MM.1S (cell line): Measurements from ENCODE around the gene EEF1A1.

ENCODE experiments used
- DNase-seq: peaks from one replicate; pipeline ENCODE4 v3.0.0-alpha.2; 2015
- H2AFZ ChIP-seq: fragments of 300-600 bp; sonication (generic); 2 replicates; pipeline ENCODE4 v1.6.0; 2016; ENCODE audit warnings: antibody characterized with exemption, low read length
- H3F3A ChIP-seq: fragments of 300-600 bp; sonication (generic); 2 replicates; pipeline ENCODE4 v1.6.1; 2016; ENCODE audit warnings: mild to moderate bottlenecking, antibody characterized with exemption, low read length, moderate library complexity, mixed read lengths; ENCODE audit not compliant: insufficient read depth
- H3K27ac ChIP-seq: fragments of 300-600 bp; sonication (generic); 2 replicates; pipeline ENCODE4 v1.5.1; 2016; ENCODE audit warnings: mild to moderate bottlenecking, low read length
- H3K27me3 ChIP-seq: fragments of 300-600 bp; sonication (generic); replicated peaks from 2 replicates; pipeline ENCODE4 v1.6.0; 2016; ENCODE audit warnings: low read length; ENCODE audit not compliant: insufficient read depth
- H3K36me3 ChIP-seq: fragments of 300-600 bp; sonication (generic); replicated peaks from 2 replicates; pipeline ENCODE4 v1.6.1; 2016; ENCODE audit warnings: mild to moderate bottlenecking, low read length, mixed read lengths; ENCODE audit not compliant: insufficient read depth
- H3K4me1 ChIP-seq: fragments of 300-600 bp; sonication (generic); 2 replicates; pipeline ENCODE4 v1.6.1; 2016; ENCODE audit warnings: low read length, mixed read lengths
- H3K4me2 ChIP-seq: fragments of 300-600 bp; sonication (generic); 2 replicates; pipeline ENCODE4 v1.6.0; 2016; ENCODE audit warnings: low read depth, low read length
- H3K4me3 ChIP-seq: fragments of 300-600 bp; sonication (generic); 2 replicates; pipeline ENCODE4 v1.5.1; 2016; ENCODE audit warnings: low read length, mixed read lengths
- H3K79me2 ChIP-seq: fragments of 300-600 bp; sonication (generic); 2 replicates; pipeline ENCODE4 v1.6.1; 2016; ENCODE audit warnings: mixed run types, low read length, mixed read lengths
- H3K9ac ChIP-seq: fragments of 300-600 bp; sonication (generic); 2 replicates; pipeline ENCODE4 v1.6.1; 2016; ENCODE audit warnings: low read length, mixed read lengths
- H3K9me2 ChIP-seq: fragments of 300-600 bp; sonication (generic); replicated peaks from 2 replicates; pipeline ENCODE4 v1.6.1; 2016; ENCODE audit warnings: mild to moderate bottlenecking, low read length, mixed read lengths; ENCODE audit not compliant: insufficient read depth
- H3K9me3 ChIP-seq: fragments of 300-600 bp; sonication (generic); replicated peaks from 2 replicates; pipeline ENCODE4 v1.6.1; 2016; ENCODE audit warnings: mild to moderate bottlenecking, low read length, mixed read lengths; ENCODE audit not compliant: insufficient read depth
- H4K20me1 ChIP-seq: fragments of 300-600 bp; sonication (generic); 2 replicates; pipeline ENCODE4 v1.6.1; 2016; ENCODE audit warnings: mild to moderate bottlenecking, low read length, moderate library complexity, mixed read lengths; ENCODE audit not compliant: insufficient read depth
- CTCF ChIP-seq: fragments of 300-600 bp; sonication (generic); IDR thresholded peaks from 2 replicates; pipeline ENCODE4 v1.5.1; 2016; ENCODE audit warnings: antibody characterized with exemption, low read length, mixed read lengths
- EZH2 ChIP-seq: fragments of 300-600 bp; sonication (generic); optimal IDR thresholded peaks from 2 replicates; pipeline ENCODE3; 2017; ENCODE audit warnings: low read depth, mild to moderate bottlenecking, antibody characterized with exemption, low read length, mixed read lengths
- EZH2phosphoT487 ChIP-seq: fragments of 300-600 bp; sonication (generic); IDR thresholded peaks from 2 replicates; pipeline ENCODE4 v1.6.1; 2018; ENCODE audit warnings: antibody characterized with exemption, low read length

The EEF1A1 gene

DNA sequence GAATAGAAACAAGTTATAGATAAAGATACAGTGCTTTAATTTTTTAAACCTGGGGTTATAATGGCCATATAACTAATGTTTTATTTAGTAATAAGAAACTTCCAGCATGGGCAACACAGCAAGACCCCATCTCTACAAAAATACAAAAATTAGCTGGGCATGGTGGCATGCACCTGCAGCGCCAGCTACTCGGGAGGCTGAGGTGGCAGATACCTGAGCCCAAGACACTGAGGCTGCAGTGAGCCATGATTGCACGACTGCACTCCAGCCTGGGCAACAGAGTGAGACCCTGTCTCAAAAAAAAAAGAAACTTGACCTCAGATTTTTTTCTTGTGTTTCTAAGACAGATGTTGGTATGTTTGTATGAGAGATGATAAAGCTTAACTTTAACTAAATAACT lies 22.9 kb downstream of the EEF1A1 start:
- Histone ChIP-seq H3K9me2 (no peaks in the 10 kb centered on the region), H3K9ac (no peak overlapping the region), H3K27me3 (no peaks in the 10 kb centered on the region), H3K4me1 (no peaks in the 10 kb centered on the region), H3K36me3 (peaks cover 3% of the 10 kb centered on the region; the same call in 1 of the 2 replicates), H3F3A (no peaks in the 10 kb centered on the region), H3K79me2 (no peaks in the 10 kb centered on the region), H3K9me3 (no peaks in the 10 kb centered on the region), H3K4me2 (no peak overlapping the region), H3K4me3 (no peak overlapping the region), H2AFZ (no peak overlapping the region), H4K20me1 (no peaks in the 10 kb centered on the region), H3K27ac (no peak overlapping the region)
- DNase-seq, result no peak
- TF ChIP-seq EZH2phosphoT487 (no peak), EZH2 (no peak), CTCF (no peak)

DNA sequence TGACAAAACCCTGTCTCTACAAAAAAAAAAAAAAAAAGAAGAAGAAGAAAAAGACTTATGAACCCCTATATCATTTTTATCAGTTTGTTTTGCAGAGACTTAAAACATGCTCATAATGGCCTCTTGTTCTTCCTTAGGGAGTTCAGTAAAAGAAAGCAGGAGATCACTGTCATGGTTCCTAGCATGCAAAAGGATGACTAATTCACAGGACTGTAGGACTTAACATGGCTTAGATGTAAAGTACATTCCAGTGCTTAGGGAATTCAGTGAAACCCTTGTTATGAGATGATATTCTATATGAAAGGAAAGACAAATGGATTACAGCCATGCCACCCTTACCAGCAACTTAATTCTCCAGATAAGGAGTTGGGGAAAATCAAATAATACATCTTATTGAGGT lies 29.5 kb downstream of the EEF1A1 start:
- no peaks in the 10 kb centered on the region; the same call in 1 of the 2 replicates for H3K36me3 ChIP-seq
- H3K9ac ChIP-seq, result no peak overlapping the region
- peaks cover 18% of the 10 kb centered on the region for H3K79me2 ChIP-seq
- H3K9me2 ChIP-seq, result no peaks in the 10 kb centered on the region
- H3K4me1 ChIP-seq, result no peaks in the 10 kb centered on the region
- no peaks in the 10 kb centered on the region for H3F3A ChIP-seq
- no peak overlapping the region for H3K4me3 ChIP-seq
- no peak for DNase-seq
- H3K9me3 ChIP-seq, result no peaks in the 10 kb centered on the region
- H3K27me3 ChIP-seq, result no peaks in the 10 kb centered on the region
- no peak for TF ChIP-seq EZH2phosphoT487
- no peak for TF ChIP-seq EZH2
- TF ChIP-seq CTCF, result no peak
- H4K20me1 ChIP-seq, result no peaks in the 10 kb centered on the region
- H3K4me2 ChIP-seq, result no peak overlapping the region
- no peak overlapping the region for H2AFZ ChIP-seq
- no peak overlapping the region for H3K27ac ChIP-seq

DNA sequence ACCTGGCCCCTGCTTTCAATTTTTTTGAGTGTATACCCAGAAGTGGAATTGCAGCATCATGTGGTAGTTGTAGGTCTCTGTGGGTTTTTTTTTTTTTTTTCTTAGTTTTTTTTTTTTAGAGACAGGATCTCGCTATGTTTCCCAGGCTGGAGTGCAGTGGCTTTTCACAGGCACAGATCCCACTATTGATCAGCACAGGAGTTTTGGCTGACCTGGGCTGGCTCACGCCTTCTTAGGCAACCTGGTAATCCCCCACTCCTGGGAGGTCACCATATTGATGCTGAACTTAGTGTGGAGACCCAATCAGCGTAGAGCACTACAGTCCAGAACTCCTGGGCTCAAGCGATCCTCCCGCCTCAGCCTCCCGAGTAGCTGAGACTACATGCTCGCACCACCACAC lies 33.4 kb downstream of the EEF1A1 start:
- no peaks in the 10 kb centered on the region for H3K9me3 ChIP-seq
- DNase-seq, result no peak

More for the DNA sequence above, 33.4 kb downstream of the EEF1A1 start:
- no peak overlapping the region for H3K4me2 ChIP-seq
- peaks cover 4% of the 10 kb centered on the region for H3K36me3 ChIP-seq
- H3K9ac ChIP-seq, result no peak overlapping the region
- H3K79me2 ChIP-seq, result peaks cover 18% of the 10 kb centered on the region
- no peaks in the 10 kb centered on the region for H3K27me3 ChIP-seq
- no peak overlapping the region for H3K27ac ChIP-seq
- no peaks in the 10 kb centered on the region for H3K4me1 ChIP-seq
- no peak overlapping the region for H3K4me3 ChIP-seq
- no peaks in the 10 kb centered on the region for H3F3A ChIP-seq
- TF ChIP-seq EZH2phosphoT487 (no peak), CTCF (no peak), EZH2 (no peak)
- H4K20me1 ChIP-seq, result no peaks in the 10 kb centered on the region
- no peaks in the 10 kb centered on the region for H3K9me2 ChIP-seq
- H2AFZ ChIP-seq, result no peak overlapping the region
